Keratinocyte (primary cell): Measurements from ENCODE around the gene METTL5. TPM values are rescaled to one million over a fixed set of nuclear protein-coding genes. Genes with fewer than 3 reads are reported as not detected.

Source experiments
- DNase-seq: peaks from one replicate; pipeline ENCODE4 v3.0.0-alpha.2; 2011; ENCODE audit warnings: low read depth, missing footprints, low spot score
- FAIRE-seq: peaks from 2 replicates; lab custom pipeline; 2011; peaks lifted over from hg19 to GRCh38; lab: Jason Lieb, UNC
- H2AFZ ChIP-seq: 2 replicates; pipeline ENCODE4 v1.6.0; 2012; ENCODE audit warnings: low read length, control low read depth, inconsistent platforms; ENCODE audit not compliant: control insufficient read depth
- H3K27ac ChIP-seq: 2 replicates; pipeline ENCODE4 v1.5.1; 2011; ENCODE audit warnings: low read length; ENCODE audit not compliant: control insufficient read depth, insufficient read depth
- H3K27me3 ChIP-seq: 3 replicates; pipeline ENCODE4 v1.6.0; 2011; ENCODE audit warnings: low read length; ENCODE audit not compliant: control insufficient read depth, insufficient read depth; ENCODE audit errors: extremely low read depth
- H3K36me3 ChIP-seq, 2 experiments: 2 replicates in 1 of 2; 3 replicates in 1 of 2; pipeline ENCODE4 v1.5.1; 2011; ENCODE audit warnings: low read length in 2 of 2, mild to moderate bottlenecking in 1 of 2; ENCODE audit not compliant: control insufficient read depth in 2 of 2, insufficient read depth in 2 of 2; ENCODE audit errors: extremely low read depth in 1 of 2
- H3K4me1 ChIP-seq: 3 replicates; pipeline ENCODE4 v1.5.1; 2011; ENCODE audit warnings: low read length; ENCODE audit not compliant: control insufficient read depth, insufficient read depth; ENCODE audit errors: extremely low read depth
- H3K4me2 ChIP-seq: 3 replicates; pipeline ENCODE4 v1.6.0; 2011; ENCODE audit warnings: low read depth, low read length; ENCODE audit not compliant: control insufficient read depth, insufficient read depth; ENCODE audit errors: extremely low read depth
- H3K4me3 ChIP-seq, 3 experiments: fragments of 200-600 bp in 1 of 3; sonication (generic) in 1 of 3; 2 replicates in 2 of 3; 3 replicates in 1 of 3; pipeline ENCODE4 v1.5.1; 2011 to 2016; ENCODE audit warnings: low read length in 3 of 3, mild to moderate bottlenecking in 3 of 3, control low read depth in 2 of 3, inconsistent platforms in 1 of 3, low read depth in 1 of 3, mixed read lengths in 1 of 3, mixed run types in 1 of 3, moderate library complexity in 1 of 3; ENCODE audit not compliant: control insufficient read depth in 2 of 3, insufficient read depth in 2 of 3; ENCODE audit errors: extremely low read depth in 1 of 3
- H3K79me2 ChIP-seq: 2 replicates; pipeline ENCODE4 v1.6.0; 2012; ENCODE audit warnings: low read length; ENCODE audit not compliant: control insufficient read depth, insufficient read depth
- H3K9ac ChIP-seq: 3 replicates; pipeline ENCODE4 v1.6.0; 2011; ENCODE audit warnings: low read length; ENCODE audit not compliant: control insufficient read depth, insufficient read depth; ENCODE audit errors: extremely low read depth
- H3K9me1 ChIP-seq: 3 replicates; pipeline ENCODE4 v1.6.0; 2011; ENCODE audit warnings: low read length; ENCODE audit not compliant: control insufficient read depth, insufficient read depth; ENCODE audit errors: extremely low read depth
- H3K9me3 ChIP-seq: 2 replicates; pipeline ENCODE4 v1.5.1; 2012; ENCODE audit warnings: low read depth, low read length; ENCODE audit not compliant: control insufficient read depth
- H4K20me1 ChIP-seq: 3 replicates; pipeline ENCODE4 v1.6.0; 2011; ENCODE audit warnings: low read length; ENCODE audit not compliant: control insufficient read depth, insufficient read depth; ENCODE audit errors: extremely low read depth
- EZH2 ChIP-seq: IDR thresholded peaks from one replicate; pipeline ENCODE4 v1.6.1; 2012; ENCODE audit warnings: inconsistent platforms, mild to moderate bottlenecking, low read length, moderate library complexity
- dilution Hi-C: fragments of 300-500 bp; cut with MboI; formaldehyde crosslinking; loops from one replicate; pipeline ENCODE4 v1.7.0; 2020; ENCODE audit warnings: low sequenced_read_pairs; ENCODE audit not compliant: extremely low pct_ligation_motif_present
- polyA plus RNA-seq, 5 experiments: library from polyadenylated mRNA; depleted of rRNA in 3 of 5; stranded (reverse) in 3 of 5; stranded (forward) in 1 of 5; unstranded in 1 of 5; fragments of >200 nt; gene quantifications; 1 replicate in 1 of 5; 2 replicates in 3 of 5; 3 replicates in 1 of 5; pipeline versions ENCODE4 v1.2.1 to v1.2.3, GENCODE V29; 2011 to 2012; ENCODE audit warnings: missing spikeins in 2 of 5, low read depth in 1 of 5, low replicate concordance in 1 of 5
- TF ChIP-seq, protein P1 (sequence below), 3 experiments: IDR thresholded peaks in 1 of 3; conservative IDR thresholded peaks in 1 of 3; optimal IDR thresholded peaks in 1 of 3; 2 replicates in 2 of 3; 3 replicates in 1 of 3; pipeline versions ENCODE3 to v1.5.1; 2011; ENCODE audit warnings: low read length in 3 of 3, mild to moderate bottlenecking in 3 of 3, moderate library complexity in 2 of 3, control low read depth in 1 of 3, inconsistent platforms in 1 of 3; ENCODE audit not compliant: insufficient read depth in 2 of 3; ENCODE audit errors: extremely low read depth in 1 of 3

The METTL5 gene
- polyA plus RNA-seq, 1 donor (not counting 4 experiments of a cell fraction or from before 2014, with no cell fraction given) = 119 TPM

DNA sequence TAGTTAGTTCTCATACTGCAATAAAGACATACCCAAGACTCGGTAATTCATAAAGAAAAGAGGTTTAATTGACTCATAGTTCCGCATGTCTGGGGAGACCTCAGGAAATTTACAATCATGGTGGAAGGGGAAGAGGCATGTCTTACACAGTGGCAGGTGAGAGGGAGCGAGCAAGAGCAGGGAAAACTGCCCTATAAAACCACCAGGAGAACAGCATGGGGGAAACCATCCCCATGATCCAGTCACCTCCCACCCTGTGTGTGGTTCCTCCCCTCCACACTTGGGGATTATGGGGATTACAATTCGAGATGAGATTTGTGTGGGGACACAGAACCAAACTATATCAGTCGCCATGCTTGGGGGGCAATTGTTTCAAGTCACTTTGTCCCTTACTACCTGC, 27.1 kb downstream of the METTL5 start:
- no peak overlapping the region for H3K9ac ChIP-seq
- peaks cover 3% of the 10 kb centered on the region for H3K4me1 ChIP-seq
- peaks cover 32% of the 10 kb centered on the region for H3K79me2 ChIP-seq
- no peak overlapping the region for H3K4me3 ChIP-seq
- dilution Hi-C loops = no loop called here
- no peaks in the 10 kb centered on the region for H4K20me1 ChIP-seq
- H3K4me2 ChIP-seq = no peak overlapping the region
- peaks cover 4 to 5% of the 10 kb centered on the region in 2 experiments for H3K36me3 ChIP-seq
- H3K9me3 ChIP-seq = peaks cover 2% of the 10 kb centered on the region
- FAIRE-seq (no peak), DNase-seq (no peak)
- no peak overlapping the region for H2AFZ ChIP-seq
- TF ChIP-seq, protein P1, sequence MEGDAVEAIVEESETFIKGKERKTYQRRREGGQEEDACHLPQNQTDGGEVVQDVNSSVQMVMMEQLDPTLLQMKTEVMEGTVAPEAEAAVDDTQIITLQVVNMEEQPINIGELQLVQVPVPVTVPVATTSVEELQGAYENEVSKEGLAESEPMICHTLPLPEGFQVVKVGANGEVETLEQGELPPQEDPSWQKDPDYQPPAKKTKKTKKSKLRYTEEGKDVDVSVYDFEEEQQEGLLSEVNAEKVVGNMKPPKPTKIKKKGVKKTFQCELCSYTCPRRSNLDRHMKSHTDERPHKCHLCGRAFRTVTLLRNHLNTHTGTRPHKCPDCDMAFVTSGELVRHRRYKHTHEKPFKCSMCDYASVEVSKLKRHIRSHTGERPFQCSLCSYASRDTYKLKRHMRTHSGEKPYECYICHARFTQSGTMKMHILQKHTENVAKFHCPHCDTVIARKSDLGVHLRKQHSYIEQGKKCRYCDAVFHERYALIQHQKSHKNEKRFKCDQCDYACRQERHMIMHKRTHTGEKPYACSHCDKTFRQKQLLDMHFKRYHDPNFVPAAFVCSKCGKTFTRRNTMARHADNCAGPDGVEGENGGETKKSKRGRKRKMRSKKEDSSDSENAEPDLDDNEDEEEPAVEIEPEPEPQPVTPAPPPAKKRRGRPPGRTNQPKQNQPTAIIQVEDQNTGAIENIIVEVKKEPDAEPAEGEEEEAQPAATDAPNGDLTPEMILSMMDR (optimal IDR thresholded peaks at IDR 0.05 in 1 of 3, IDR thresholded peaks at IDR 0.05 in 1 of 3, conservative IDR thresholded peaks at IDR 0.05 in 1 of 3; ENCODE audit: extremely low read depth in 1 of 3, insufficient read depth in 2 of 3, low read length in 3 of 3) = no peak
- TF ChIP-seq EZH2 = no peak
- H3K9me1 ChIP-seq = no peaks in the 10 kb centered on the region
- no peak overlapping the region for H3K27ac ChIP-seq
- H3K27me3 ChIP-seq = no peaks in the 10 kb centered on the region

DNA sequence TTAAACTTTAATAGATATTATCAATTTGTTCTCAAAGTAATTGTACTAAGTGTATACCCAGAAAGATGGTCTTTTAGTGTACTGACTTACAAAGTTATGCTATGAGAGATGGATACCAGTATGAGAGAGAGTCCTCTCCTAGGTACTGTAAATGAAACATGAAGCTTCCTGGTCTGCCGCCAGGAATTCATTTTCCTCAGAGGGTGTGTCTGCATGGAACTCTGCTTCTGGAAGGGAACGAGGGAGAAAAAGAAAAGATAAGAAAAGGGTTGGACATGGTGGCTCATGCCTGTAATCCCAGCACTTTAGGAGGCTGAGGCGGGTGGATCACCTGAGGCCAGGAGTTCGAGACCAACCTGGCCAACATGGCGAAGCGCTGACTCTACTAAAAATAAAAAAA, 28.3 kb downstream of the METTL5 start:
- Histone ChIP-seq H4K20me1 (no peaks in the 10 kb centered on the region), H3K79me2 (peaks cover 23% of the 10 kb centered on the region), H3K36me3 (no peaks in the 10 kb centered on the region), H3K9me1 (no peaks in the 10 kb centered on the region), H3K4me1 (peaks cover 3% of the 10 kb centered on the region), H3K9me3 (peaks cover 2% of the 10 kb centered on the region), H3K4me2 (no peak overlapping the region), H3K9ac (no peak overlapping the region), H3K4me3 (no peak overlapping the region), H3K27me3 (no peaks in the 10 kb centered on the region), H2AFZ (peak overlapping the region; percentile 16), H3K27ac (no peak overlapping the region)
- FAIRE-seq (no peak), DNase-seq (no peak)
- TF ChIP-seq, protein P1 (optimal IDR thresholded peaks at IDR 0.05 in 1 of 3, IDR thresholded peaks at IDR 0.05 in 1 of 3, conservative IDR thresholded peaks at IDR 0.05 in 1 of 3; ENCODE audit: extremely low read depth in 1 of 3, insufficient read depth in 2 of 3, low read length in 3 of 3) = no peak
- no peak for TF ChIP-seq EZH2
- dilution Hi-C loops = no loop called here
